Mucosa of stomach (tissue), 1 donor: ENCODE results near the gene PEAR1.

Experiments used
- H3K27me3 ChIP-seq: one replicate; pipeline ENCODE4 v1.7.0; 2013; ENCODE audit warnings: mild to moderate bottlenecking, low read length; ENCODE audit not compliant: control insufficient read depth, insufficient read depth
- H3K36me3 ChIP-seq: one replicate; pipeline ENCODE4 v1.7.0; 2013; ENCODE audit warnings: low read length; ENCODE audit not compliant: control insufficient read depth, insufficient read depth
- H3K4me1 ChIP-seq: one replicate; pipeline ENCODE4 v1.7.0; 2013; ENCODE audit warnings: mild to moderate bottlenecking, low read length; ENCODE audit not compliant: control insufficient read depth, insufficient read depth
- H3K4me3 ChIP-seq: one replicate; pipeline ENCODE4 v1.7.0; 2013; ENCODE audit warnings: low read length
- H3K9ac ChIP-seq: one replicate; pipeline ENCODE4 v1.7.0; 2013; ENCODE audit warnings: mild to moderate bottlenecking, low read length, moderate library complexity
- H3K9me3 ChIP-seq: one replicate; pipeline ENCODE4 v1.7.0; 2013; ENCODE audit warnings: mild to moderate bottlenecking, low read length, moderate library complexity; ENCODE audit not compliant: control insufficient read depth
- donor health status: Pancreatic carcinoma.

The PEAR1 gene

DNA sequence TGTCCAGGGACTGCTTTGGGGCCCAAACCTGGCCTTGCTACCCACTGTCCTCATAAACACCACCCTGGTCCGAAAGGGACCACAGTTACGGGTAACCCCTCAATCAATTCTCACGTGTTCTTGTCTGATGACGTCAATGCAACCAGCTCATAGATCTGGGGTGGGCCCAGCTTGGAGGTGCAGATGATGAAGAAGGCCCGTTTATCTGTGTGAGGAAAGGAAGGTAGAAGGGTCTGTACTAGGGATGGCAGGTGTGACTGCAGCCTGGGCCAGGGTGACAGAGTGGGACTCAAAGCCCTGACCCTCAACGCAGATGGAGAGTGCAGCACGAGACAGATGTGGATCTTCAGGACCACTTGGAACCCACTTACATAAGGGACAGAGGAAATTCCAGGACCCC is 49.1 kb downstream of the PEAR1 start:
- H3K36me3 ChIP-seq: peaks cover 26% of the 10 kb centered on the region

DNA sequence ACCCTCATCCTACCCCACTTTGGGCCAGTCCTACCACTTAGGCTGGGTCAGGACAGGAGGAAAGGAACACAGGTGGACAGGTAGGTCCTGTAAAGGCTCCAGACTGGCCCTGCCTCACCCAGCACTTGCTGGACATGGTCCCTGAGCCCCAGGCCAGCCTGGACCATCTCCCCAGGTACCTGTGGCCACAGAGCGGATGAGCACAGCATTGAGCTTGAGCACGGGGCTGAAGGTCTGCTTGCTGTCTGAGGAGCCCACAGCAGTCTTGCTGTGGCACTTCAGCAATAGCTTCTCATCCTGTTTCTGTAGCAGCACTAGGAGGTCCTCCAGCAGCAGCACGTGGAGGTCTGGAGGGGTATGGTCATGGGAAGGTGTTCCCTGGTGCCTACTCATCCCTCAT is 50.2 kb downstream of the PEAR1 start:
- Histone ChIP-seq H3K36me3 (peaks cover 38% of the 10 kb centered on the region), H3K4me1 (no peaks in the 10 kb centered on the region), H3K27me3 (no peaks in the 10 kb centered on the region), H3K4me3 (no peak overlapping the region), H3K9me3 (no peaks in the 10 kb centered on the region), H3K9ac (no peak overlapping the region)

More for the DNA sequence above, 49.1 kb downstream of the PEAR1 start:
- H3K4me3 ChIP-seq: no peak overlapping the region
- H3K9me3 ChIP-seq: no peaks in the 10 kb centered on the region
- no peak overlapping the region for H3K9ac ChIP-seq
- no peaks in the 10 kb centered on the region for H3K4me1 ChIP-seq
- H3K27me3 ChIP-seq: no peaks in the 10 kb centered on the region

DNA sequence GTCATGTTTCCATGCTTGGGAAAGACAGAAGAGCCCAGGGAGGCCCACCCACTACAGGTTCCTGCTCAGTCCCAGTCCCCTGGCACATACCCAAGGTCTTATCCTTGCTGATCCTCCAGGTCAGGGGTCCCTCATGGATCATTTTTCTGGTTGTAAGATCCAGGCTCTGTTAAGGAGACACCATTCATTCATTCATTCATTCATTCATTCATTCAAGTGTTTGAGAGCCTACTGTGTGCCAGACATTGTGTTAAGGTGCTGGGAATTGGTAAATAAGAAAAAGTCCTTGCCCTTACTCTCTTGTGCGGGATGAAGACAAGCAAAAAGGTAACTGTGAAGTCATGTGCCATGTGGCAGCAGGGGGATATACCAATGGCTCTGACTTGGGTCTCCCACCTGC is 50.8 kb downstream of the PEAR1 start:
- peaks cover 43% of the 10 kb centered on the region for H3K36me3 ChIP-seq
- no peaks in the 10 kb centered on the region for H3K27me3 ChIP-seq
- no peaks in the 10 kb centered on the region for H3K4me1 ChIP-seq
- no peak overlapping the region for H3K4me3 ChIP-seq
- H3K9me3 ChIP-seq: no peaks in the 10 kb centered on the region
- H3K9ac ChIP-seq: no peak overlapping the region

DNA sequence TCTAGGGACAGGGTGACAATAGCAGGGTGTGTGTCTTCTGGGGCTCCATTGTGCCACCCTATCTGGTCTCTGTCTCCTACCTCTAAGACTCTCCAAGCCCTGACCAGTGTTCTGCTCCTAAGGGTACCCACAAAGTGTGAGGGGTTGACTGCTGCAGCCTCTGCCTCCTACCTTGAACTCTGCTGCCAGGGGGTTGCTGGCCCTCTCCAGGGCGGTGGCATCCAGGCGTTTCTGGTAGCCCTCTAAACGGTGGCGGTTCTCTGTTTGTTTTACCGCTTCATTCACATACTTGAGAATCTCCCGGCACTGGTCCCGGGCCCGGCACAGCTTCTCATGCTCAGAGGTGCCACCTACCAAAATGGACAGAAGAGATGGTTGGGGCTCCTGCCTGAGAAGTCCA is 51.3 kb downstream of the PEAR1 start:
- Histone ChIP-seq H3K36me3 (peaks cover 41% of the 10 kb centered on the region), H3K4me1 (no peaks in the 10 kb centered on the region), H3K4me3 (no peak overlapping the region), H3K27me3 (no peaks in the 10 kb centered on the region), H3K9me3 (no peaks in the 10 kb centered on the region), H3K9ac (no peak overlapping the region)

DNA sequence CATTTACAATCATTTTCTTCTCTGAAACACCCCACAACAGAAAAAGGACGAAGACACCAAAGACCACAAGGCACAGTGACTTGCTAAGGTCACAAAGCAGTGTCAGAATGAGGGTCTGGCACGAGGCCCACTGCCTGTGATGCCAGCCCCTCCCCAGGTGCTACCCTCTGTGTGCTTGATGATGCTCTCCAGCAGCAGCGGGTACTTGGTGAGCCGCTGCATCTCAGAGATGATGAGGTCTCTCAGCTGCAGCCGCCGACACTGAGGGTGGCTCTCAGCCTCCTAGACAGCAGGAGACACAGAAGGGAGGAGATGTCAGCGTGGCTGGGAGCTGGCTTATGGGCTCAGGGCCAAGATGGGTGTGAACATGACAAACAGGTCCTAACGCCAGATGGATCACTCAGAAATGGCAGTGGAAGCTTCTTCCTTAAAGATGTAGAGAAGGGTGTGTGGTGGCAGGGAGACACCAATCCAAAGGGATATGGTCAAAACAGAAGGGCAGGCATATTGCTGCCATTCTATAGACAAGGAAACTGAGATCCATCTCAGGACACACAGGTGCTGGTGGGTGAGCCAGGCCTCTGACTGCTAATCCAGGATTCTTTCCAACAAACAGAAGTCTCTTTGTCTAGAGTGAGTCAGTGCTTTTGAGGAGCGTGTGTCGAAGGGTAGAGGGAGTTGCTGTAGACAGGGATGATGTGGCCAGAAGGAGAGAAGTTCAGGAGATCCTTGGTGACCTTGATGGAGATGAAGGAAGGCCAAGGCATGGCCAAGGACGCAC is 52.6 kb downstream of the PEAR1 start:
- no peak overlapping the region for H3K9ac ChIP-seq
- no peaks in the 10 kb centered on the region for H3K4me1 ChIP-seq
- no peak overlapping the region for H3K4me3 ChIP-seq
- no peaks in the 10 kb centered on the region for H3K9me3 ChIP-seq
- H3K27me3 ChIP-seq: no peaks in the 10 kb centered on the region
- H3K36me3 ChIP-seq: peaks cover 36% of the 10 kb centered on the region

DNA sequence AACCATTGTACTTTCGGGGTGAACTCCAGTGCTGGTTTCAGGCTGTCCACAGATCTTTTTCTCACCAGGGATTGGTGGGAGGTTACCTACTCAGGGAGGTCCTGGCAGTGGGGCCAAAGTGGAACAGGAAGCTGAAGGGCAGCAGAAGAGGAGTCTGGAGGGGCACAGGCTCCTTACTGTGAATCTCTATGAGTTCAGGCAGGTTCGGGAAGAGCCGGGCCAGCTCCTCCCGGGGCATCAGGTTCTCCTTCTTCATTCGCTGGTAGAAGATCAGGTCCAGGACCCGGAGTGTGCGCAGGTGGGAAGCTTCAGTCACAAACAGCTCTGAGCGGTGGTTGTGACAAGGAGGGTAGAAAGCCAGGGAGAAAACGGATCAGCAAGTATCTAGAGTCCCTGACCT is 53.6 kb downstream of the PEAR1 start:
- Histone ChIP-seq H3K27me3 (no peaks in the 10 kb centered on the region), H3K9ac (no peak overlapping the region), H3K4me3 (no peak overlapping the region), H3K9me3 (no peaks in the 10 kb centered on the region), H3K4me1 (no peaks in the 10 kb centered on the region), H3K36me3 (peaks cover 32% of the 10 kb centered on the region)

DNA sequence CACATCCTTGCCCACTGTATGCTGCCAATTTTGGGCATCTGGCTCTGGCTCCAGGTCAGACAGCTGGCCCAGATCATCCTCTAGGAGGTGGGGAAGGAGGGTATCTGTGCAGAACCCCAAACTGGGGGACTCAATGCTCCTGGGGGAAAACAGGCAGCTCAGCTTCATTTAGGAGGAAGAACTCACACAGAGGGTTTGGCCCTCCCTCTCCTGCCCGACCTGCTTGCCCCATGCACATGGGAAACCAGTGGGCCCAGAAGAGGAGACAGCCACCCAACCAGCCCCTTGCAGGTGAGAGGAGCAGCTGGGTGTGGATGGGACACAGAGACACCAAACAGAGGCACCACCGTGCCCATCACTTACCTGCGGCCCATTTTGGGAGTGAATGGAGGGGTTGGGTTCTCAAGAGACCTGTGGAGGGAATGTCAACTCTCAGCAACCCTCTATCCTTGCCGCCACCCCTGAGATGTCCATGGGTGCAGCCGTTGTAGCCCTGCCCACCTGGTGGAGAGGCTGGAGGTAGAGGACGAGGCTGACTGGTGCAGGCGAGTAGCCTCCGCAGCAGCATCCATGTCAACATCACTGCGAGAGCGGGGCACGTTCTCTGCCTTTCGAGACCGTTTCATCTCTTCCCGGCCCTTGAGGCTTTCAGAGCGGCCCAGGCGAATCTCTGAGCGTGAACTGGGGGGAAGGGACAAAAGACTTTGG is 54.5 kb downstream of the PEAR1 start:
- Histone ChIP-seq H3K9me3 (no peaks in the 10 kb centered on the region), H3K36me3 (peaks cover 31% of the 10 kb centered on the region), H3K9ac (no peak overlapping the region), H3K4me1 (no peaks in the 10 kb centered on the region), H3K27me3 (no peaks in the 10 kb centered on the region), H3K4me3 (no peak overlapping the region)

DNA sequence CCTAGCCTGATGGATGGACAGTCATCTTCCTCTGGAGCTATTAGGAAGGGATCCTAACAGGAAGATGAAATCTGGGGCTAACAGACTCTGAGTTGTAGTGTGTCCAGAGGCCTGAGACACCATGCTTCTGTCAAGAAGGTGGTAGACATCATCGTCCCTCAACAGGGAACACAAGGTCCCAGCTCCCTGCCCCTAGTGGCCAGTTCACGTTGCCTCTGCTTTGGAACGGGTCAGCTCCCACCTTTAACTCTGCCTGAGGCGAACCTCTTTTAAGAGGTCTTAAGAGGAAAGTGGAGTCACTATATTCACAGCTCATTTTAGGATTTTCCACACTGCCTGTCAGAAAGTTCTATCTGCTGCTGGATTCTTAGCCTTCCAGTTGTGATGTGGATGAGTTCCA is 55.2 kb downstream of the PEAR1 start:
- H3K4me3 ChIP-seq: no peak overlapping the region
- no peaks in the 10 kb centered on the region for H3K4me1 ChIP-seq
- H3K9me3 ChIP-seq: no peaks in the 10 kb centered on the region
- no peaks in the 10 kb centered on the region for H3K27me3 ChIP-seq
- H3K36me3 ChIP-seq: peaks cover 31% of the 10 kb centered on the region
- no peak overlapping the region for H3K9ac ChIP-seq

DNA sequence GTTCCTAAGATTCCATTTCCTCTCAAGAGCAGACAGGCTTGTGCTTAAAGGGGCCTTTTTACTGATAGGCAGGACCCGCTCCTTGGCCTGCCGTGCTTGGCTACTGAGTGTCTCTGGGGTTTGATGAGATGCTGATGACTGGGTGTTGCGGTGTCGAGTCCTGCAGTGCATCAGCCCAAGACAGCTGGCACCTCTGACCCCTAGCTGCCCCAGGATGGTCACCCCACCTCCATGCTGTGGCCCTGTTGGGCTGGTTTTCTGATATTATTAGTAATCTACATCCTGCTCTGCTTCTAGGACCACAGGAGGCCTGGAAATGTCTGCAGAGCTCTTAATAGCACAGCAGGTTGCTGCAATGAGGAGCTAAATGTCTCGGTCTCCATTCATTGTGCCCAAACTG is 55.6 kb downstream of the PEAR1 start:
- peaks cover 31% of the 10 kb centered on the region for H3K36me3 ChIP-seq
- no peaks in the 10 kb centered on the region for H3K4me1 ChIP-seq
- no peaks in the 10 kb centered on the region for H3K27me3 ChIP-seq
- no peak overlapping the region for H3K9ac ChIP-seq
- H3K4me3 ChIP-seq: no peak overlapping the region
- no peaks in the 10 kb centered on the region for H3K9me3 ChIP-seq

DNA sequence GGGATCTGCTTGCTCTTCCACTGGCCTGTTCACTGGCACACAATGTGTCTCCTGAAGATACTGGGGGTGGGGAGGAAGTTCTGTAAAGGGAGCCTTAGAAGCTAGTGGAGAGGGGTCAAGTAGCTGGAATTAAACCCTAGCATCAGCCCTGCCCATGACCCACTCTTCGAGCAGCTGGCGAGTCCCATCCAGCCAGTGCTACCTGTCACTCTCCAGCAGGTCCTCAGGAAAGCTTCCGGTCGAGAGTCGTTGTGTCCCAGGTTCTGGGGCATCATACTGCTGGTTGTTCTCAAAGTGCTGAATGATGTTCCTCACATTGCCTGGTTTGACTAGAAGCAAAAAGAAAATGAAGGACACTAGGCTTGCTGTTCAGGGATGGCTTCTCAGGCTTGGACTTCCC is 57.9 kb downstream of the PEAR1 start:
- Histone ChIP-seq H3K27me3 (no peaks in the 10 kb centered on the region), H3K36me3 (peaks cover 26% of the 10 kb centered on the region), H3K4me1 (no peaks in the 10 kb centered on the region), H3K9ac (no peak overlapping the region), H3K4me3 (no peak overlapping the region), H3K9me3 (no peaks in the 10 kb centered on the region)

DNA sequence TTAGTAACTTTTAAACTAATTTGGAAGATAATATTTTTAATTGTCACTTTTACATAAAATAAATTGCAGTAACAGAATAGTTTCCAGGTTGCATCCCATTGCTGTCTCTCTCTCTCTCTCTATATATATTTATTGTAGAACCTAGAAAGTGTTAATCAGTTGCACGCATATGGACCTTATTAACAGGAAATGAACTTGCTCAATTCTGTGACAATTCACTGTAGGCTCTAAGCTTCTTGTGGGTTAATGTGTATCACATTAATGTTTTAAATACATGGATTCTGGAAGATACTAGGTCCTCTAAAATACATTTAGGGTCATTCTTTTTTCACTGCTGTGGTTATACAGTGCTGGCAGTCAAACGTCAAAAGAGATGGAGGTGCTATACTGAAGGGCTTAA is 60.1 kb downstream of the PEAR1 start:
- no peaks in the 10 kb centered on the region for H3K4me1 ChIP-seq
- no peaks in the 10 kb centered on the region for H3K9me3 ChIP-seq
- no peak overlapping the region for H3K9ac ChIP-seq
- H3K36me3 ChIP-seq: peaks cover 20% of the 10 kb centered on the region
- no peaks in the 10 kb centered on the region for H3K27me3 ChIP-seq
- no peak overlapping the region for H3K4me3 ChIP-seq

DNA sequence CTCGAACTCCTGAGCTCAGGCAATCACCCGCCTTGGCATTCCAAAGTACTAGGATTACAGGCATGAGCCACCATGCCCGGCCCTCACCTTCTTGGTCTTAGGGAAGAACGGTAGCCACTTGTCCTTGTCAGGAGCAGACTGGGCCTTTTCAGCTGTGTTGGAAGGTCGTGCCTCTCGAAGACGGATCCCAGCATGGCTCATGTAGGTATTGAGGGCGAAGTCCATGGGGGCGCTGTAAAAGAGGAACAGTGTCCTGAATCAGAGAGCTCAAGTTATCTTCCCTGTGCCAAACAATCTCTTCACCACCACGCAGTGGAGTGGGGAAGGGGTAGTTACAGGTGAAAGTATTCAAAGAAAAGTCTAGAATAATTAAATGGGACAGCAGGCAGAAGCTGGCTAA is 62.8 kb downstream of the PEAR1 start:
- Histone ChIP-seq H3K27me3 (no peaks in the 10 kb centered on the region), H3K9ac (no peak overlapping the region), H3K36me3 (peaks cover 11% of the 10 kb centered on the region), H3K4me3 (no peak overlapping the region), H3K9me3 (no peaks in the 10 kb centered on the region), H3K4me1 (no peaks in the 10 kb centered on the region)
